ENCODE data around the gene DDX31. TPM values are rescaled to one million over a fixed set of nuclear protein-coding genes. Genes with fewer than 3 reads are reported as not detected.

The DDX31 gene
- total and polyA plus RNA-seq, 9 of the 15 experiments (the other 6 are each of a cell fraction or from before 2014, with no cell fraction given) = 11.9 to 24.6 (median 22.2) TPM

- H3K79me2 ChIP-seq (ENCODE audit: control insufficient read depth, insufficient read depth, low read length) = no peaks in the 10 kb centered on the region
- ChIA-PET POLR2A (no interaction called here), CTCF (ENCODE audit: low intra/inter-chr PET ratio) (no interaction called here)
- ATAC-seq = no peak
- in situ Hi-C loops (cut with MboI) (no loop called here), intact Hi-C loops (cut with micrococcal nuclease) (no loop called here)
- H3K36me3 ChIP-seq (ENCODE audit: control insufficient read depth, insufficient read depth, low read length) = peaks cover 84% of the 10 kb centered on the region; the same call in 2 of the 3 replicates
- no peak overlapping the region for H3K4me3 ChIP-seq
- H2AFZ ChIP-seq (ENCODE audit: low read depth, low read length) = no peak overlapping the region
- TF ChIP-seq MAFG (tag; conservative IDR thresholded peaks at IDR 0.05) (no peak), PHTF2 (CRISPR knock-in tag; IDR thresholded peaks at IDR 0.05) (no peak), POLR2B (IDR thresholded peaks at IDR 0.05; ENCODE audit: low read depth, partially characterized antibody) (no peak), JUN (IDR thresholded peaks at IDR 0.05; ENCODE audit: borderline replicate concordance, low read depth, low read length) (no peak), JUN (CRISPR knock-in tag; IDR thresholded peaks at IDR 0.05; ENCODE audit: borderline replicate concordance) (no peak), FOXA1 (IDR thresholded peaks at IDR 0.05; ENCODE audit: borderline replicate concordance) (no peak), PTBP1 (IDR thresholded peaks at IDR 0.05; ENCODE audit: low read depth, low read length) (no peak), HNRNPK (IDR thresholded peaks at IDR 0.05; ENCODE audit: low read depth, low read length, poor library complexity, severe bottlenecking) (no peak), ZNF239 (CRISPR knock-in tag; IDR thresholded peaks at IDR 0.05) (no peak), RFX1 (IDR thresholded peaks at IDR 0.05) (no peak), ZNF24 (IDR thresholded peaks at IDR 0.05) (no peak), CGGBP1 (CRISPR knock-in tag; IDR thresholded peaks at IDR 0.05) (no peak), XRCC4 (IDR thresholded peaks at IDR 0.05; ENCODE audit: extremely low read depth, insufficient read depth, insufficient read length) (no peak), FOXP1 (CRISPR knock-in tag; IDR thresholded peaks at IDR 0.05) (no peak)
- TF ChIP-seq, protein P1, sequence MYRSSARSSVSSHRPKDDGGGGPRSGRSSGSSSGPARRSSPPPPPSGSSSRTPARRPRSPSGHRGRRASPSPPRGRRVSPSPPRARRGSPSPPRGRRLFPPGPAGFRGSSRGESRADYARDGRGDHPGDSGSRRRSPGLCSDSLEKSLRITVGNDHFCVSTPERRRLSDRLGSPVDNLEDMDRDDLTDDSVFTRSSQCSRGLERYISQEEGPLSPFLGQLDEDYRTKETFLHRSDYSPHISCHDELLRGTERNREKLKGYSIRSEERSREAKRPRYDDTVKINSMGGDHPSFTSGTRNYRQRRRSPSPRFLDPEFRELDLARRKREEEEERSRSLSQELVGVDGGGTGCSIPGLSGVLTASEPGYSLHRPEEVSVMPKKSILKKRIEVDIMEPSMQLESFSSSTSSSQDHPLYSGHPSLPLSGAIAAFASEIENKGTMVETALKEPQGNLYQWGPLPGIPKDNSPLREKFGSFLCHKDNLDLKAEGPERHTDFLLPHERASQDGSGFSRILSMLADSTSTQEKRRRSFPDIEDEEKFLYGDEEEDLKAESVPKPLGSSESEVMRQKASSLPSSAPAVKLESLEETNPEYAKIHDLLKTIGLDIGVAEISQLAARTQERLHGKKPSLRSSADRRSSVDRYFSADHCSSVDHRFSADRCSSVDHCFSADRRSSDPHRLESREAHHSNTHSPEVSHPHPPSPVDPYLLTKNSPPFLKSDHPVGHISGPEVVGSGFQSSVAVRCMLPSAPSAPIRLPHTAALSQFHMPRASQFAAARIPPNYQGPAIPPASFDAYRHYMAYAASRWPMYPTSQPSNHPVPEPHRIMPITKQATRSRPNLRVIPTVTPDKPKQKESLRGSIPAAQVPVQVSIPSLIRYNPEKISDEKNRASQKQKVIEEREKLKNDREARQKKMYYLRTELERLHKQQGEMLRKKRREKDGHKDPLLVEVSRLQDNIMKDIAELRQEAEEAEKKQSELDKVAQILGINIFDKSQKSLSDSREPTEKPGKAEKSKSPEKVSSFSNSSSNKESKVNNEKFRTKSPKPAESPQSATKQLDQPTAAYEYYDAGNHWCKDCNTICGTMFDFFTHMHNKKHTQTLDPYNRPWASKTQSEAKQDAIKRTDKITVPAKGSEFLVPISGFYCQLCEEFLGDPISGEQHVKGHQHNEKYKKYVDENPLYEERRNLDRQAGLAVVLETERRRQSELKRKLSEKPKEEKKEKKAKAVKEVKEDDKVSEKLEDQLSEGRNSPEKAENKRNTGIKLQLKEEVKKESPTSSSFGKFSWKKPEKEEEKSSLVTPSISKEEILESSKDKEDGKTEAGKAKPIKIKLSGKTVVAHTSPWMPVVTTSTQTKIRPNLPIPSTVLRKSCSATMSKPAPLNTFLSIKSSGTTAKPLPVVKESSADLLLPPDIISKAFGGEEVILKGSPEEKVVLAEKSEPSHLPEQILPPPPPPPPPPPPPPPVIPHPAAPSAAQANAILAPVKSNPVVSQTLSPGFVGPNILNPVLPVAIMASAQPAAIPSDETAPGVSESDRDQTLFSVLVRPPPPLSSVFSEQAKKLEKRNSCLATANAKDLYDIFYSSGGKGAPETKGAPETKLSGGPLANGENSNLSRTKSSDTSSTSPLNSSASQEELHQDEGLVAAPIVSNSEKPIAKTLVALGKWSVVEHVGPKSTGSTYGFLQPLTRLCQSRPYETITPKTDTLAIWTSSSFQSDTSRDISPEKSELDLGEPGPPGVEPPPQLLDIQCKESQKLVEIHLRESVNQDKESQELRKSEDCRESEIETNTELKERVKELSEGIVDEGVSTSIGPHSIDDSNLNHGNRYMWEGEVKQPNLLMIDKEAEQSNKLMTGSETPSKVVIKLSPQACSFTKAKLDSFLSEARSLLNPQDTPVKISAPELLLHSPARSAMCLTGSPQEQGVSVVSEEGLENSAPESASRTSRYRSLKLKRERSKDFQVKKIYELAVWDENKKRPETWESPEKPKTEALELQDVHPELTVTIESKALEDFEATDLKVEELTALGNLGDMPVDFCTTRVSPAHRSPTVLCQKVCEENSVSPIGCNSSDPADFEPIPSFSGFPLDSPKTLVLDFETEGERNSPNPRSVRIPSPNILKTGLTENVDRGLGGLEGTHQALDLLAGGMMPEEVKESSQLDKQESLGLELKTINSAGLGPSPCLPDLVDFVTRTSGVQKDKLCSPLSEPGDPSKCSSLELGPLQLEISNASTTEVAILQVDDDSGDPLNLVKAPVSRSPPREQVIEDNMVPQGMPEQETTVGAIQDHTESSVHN (IDR thresholded peaks at IDR 0.05; ENCODE audit: borderline replicate concordance in 1 of 2, low read depth in 1 of 2) = no peak
- no peak overlapping the region for H3K27ac ChIP-seq (ENCODE audit: extremely low read depth, low read depth, low read length)
- DNase-seq (ENCODE audit: extremely low read depth in 1 of 4, low spot score in 3 of 4) = no peak
- WGBS (ENCODE audit: insufficient coverage, low coverage, missing lambda C conversion rate) = 100% methylated on average over 5 of the region's 5 CpGs
- H4K20me1 ChIP-seq (replicated peaks; ENCODE audit: control insufficient read depth, insufficient read depth, low read length) = no peaks in the 10 kb centered on the region
- BruUV-seq (replicated peaks) = no TSS peak
- H3K4me1 ChIP-seq (replicated peaks in 1 of 2; ENCODE audit: control insufficient read depth in 2 of 2, insufficient read depth in 2 of 2, low read length in 2 of 2) = no peaks in the 10 kb centered on the region
- no peak overlapping the region for H3K4me2 ChIP-seq (ENCODE audit: insufficient read depth, low read length)
- no peak for FAIRE-seq
- no peak overlapping the region for H3K9ac ChIP-seq (ENCODE audit: insufficient read depth in 1 of 2, low read depth in 2 of 2, low read length in 2 of 2)
- H3K9me3 ChIP-seq (replicated peaks; ENCODE audit: control insufficient read depth, insufficient read depth, low read depth, low read length) = no peaks in the 10 kb centered on the region
- H3K27me3 ChIP-seq (ENCODE audit: control insufficient read depth in 2 of 2, insufficient read depth in 2 of 2, low read length in 2 of 2) = no peaks in the 10 kb centered on the region
- H3K9me1 ChIP-seq (ENCODE audit: control insufficient read depth, insufficient read depth, low read length) = no peaks in the 10 kb centered on the region
These were observed 30.5 kb downstream of the DDX31 start for GRCh38 chr9:132639322-132639721.
